ENCODE results near the gene CADM2.
"Not testable (repeated sequence)": the region's sequence is repeated elsewhere in the genome, so short reads cannot be mapped to it uniquely, and the experiment has no call there.

DNA sequence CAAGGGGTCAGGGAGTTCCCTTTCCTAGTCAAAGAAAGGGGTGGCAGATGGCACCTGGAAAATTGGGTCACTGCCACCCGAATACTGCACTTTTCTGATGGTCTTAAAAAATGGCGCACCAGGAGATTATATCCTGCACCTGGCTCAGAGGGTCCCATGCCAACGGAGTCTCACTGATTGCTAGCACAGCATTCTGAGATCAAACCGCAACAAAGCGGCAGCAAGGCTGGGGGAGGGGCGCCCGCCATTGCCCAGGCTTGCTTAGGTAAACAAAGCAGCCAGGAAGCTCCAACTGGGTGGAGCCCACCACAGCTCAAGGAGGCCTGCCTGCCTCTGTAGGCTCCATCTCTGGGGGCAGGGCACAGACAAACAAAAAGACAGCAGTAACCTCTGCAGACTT is 194.5 kb downstream of the CADM2 start:
- TF ChIP-seq, protein P1, sequence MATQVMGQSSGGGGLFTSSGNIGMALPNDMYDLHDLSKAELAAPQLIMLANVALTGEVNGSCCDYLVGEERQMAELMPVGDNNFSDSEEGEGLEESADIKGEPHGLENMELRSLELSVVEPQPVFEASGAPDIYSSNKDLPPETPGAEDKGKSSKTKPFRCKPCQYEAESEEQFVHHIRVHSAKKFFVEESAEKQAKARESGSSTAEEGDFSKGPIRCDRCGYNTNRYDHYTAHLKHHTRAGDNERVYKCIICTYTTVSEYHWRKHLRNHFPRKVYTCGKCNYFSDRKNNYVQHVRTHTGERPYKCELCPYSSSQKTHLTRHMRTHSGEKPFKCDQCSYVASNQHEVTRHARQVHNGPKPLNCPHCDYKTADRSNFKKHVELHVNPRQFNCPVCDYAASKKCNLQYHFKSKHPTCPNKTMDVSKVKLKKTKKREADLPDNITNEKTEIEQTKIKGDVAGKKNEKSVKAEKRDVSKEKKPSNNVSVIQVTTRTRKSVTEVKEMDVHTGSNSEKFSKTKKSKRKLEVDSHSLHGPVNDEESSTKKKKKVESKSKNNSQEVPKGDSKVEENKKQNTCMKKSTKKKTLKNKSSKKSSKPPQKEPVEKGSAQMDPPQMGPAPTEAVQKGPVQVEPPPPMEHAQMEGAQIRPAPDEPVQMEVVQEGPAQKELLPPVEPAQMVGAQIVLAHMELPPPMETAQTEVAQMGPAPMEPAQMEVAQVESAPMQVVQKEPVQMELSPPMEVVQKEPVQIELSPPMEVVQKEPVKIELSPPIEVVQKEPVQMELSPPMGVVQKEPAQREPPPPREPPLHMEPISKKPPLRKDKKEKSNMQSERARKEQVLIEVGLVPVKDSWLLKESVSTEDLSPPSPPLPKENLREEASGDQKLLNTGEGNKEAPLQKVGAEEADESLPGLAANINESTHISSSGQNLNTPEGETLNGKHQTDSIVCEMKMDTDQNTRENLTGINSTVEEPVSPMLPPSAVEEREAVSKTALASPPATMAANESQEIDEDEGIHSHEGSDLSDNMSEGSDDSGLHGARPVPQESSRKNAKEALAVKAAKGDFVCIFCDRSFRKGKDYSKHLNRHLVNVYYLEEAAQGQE (IDR thresholded peaks at IDR 0.05; ENCODE audit: unreplicated experiment) = not testable (repeated sequence)
- TF ChIP-seq, protein P2, sequence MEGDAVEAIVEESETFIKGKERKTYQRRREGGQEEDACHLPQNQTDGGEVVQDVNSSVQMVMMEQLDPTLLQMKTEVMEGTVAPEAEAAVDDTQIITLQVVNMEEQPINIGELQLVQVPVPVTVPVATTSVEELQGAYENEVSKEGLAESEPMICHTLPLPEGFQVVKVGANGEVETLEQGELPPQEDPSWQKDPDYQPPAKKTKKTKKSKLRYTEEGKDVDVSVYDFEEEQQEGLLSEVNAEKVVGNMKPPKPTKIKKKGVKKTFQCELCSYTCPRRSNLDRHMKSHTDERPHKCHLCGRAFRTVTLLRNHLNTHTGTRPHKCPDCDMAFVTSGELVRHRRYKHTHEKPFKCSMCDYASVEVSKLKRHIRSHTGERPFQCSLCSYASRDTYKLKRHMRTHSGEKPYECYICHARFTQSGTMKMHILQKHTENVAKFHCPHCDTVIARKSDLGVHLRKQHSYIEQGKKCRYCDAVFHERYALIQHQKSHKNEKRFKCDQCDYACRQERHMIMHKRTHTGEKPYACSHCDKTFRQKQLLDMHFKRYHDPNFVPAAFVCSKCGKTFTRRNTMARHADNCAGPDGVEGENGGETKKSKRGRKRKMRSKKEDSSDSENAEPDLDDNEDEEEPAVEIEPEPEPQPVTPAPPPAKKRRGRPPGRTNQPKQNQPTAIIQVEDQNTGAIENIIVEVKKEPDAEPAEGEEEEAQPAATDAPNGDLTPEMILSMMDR (conservative IDR thresholded peaks at IDR 0.05; ENCODE audit: low read depth in 2 of 2) = not testable (repeated sequence)
- not testable (repeated sequence) for TF ChIP-seq EZH2 (IDR thresholded peaks at IDR 0.05; ENCODE audit: low read depth, unreplicated experiment); NANOG (IDR thresholded peaks at IDR 0.05; ENCODE audit: borderline replicate concordance); EZH2phosphoT487 (IDR thresholded peaks at IDR 0.05; ENCODE audit: unreplicated experiment)
